DMS79 treated with DMSO at 0.1 percent for 48 hours (cell line): ENCODE measurements around the gene SCAP.

Experiments
- DNase-seq: peaks from one replicate; lab custom pipeline; 2025; lab: John Stamatoyannopoulos, UW

The SCAP gene

DNA sequence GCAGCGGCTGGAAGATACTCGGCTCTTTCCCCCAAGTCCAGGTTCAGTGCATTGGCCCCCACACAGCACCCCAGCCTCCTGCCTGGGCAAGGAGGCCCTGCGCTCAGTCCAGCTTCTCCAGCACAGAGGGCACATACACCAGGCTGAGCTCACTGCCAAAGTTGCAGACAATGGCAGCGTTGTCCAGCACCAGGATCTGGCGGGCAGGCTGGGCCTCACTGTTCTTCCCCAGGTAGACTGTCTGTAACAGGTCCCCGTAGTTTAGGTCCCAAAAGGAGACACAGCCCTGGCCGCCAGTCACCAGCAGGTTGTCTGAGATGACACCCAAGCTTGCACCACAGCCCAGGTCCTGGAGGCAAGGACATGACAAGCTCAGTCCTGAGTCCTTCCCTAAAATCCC lies 62.0 kb downstream of the SCAP start:
- no peak for DNase-seq

DNA sequence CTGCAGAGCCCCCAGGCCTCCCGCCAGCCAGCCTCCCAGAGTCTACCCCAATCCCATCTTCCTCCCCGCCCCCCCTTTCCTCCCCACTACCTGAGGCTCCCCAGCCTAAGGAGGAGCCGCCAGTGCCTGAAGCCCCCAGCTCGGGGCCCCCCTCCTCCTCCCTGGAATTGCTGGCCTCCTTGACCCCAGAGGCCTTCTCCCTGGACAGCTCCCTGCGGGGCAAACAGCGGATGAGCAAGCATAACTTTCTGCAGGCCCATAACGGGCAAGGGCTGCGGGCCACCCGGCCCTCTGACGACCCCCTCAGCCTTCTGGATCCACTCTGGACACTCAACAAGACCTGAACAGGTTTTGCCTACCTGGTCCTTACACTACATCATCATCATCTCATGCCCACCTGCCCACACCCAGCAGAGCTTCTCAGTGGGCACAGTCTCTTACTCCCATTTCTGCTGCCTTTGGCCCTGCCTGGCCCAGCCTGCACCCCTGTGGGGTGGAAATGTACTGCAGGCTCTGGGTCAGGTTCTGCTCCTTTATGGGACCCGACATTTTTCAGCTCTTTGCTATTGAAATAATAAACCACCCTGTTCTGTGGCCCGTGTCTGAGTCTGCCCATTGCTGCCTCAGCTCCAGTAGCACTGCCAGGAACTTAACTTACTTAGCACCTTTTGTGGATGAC lies 62.8 kb downstream of the SCAP start:
- DNase-seq: no peak

- DNase-seq: no peak
These were observed 63.3 kb downstream of the SCAP start for GRCh38 chr3:47412453-47412756.

DNA sequence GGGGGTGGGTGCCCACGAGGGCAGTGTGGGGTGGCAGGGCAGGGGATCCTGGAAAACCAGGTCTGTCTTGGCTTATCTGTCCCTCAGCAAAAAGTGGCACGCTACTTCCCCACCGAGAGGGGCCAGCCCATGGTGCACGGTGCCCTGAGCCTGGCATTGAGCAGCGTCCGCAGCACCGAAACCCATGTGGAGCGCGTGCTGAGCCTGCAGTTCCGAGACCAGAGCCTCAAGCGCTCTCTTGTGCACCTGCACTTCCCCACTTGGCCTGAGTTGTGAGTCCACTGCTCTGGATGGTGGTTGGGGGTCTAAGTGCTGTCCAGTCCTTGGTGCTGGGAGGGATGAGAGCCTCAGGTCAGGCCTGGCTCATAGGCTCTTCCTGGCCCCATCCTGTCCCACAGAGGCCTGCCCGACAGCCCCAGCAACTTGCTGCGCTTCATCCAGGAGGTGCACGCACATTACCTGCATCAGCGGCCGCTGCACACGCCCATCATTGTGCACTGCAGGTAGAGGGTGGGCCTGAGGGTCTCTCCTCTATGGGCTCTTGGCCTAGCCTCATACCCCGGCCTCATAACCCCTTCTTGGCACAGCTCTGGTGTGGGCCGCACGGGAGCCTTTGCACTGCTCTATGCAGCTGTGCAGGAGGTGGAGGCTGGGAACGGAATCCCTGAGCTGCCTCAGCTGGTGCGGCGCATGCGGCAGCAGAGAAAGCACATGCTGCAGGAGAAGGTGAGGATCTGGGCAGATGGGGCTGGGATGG lies 63.9 kb downstream of the SCAP start:
- DNase-seq: no peak

GRCh38 chr3:47410801-47411646 lies 64.7 kb downstream of the SCAP start:
- DNase-seq: no peak

DNA sequence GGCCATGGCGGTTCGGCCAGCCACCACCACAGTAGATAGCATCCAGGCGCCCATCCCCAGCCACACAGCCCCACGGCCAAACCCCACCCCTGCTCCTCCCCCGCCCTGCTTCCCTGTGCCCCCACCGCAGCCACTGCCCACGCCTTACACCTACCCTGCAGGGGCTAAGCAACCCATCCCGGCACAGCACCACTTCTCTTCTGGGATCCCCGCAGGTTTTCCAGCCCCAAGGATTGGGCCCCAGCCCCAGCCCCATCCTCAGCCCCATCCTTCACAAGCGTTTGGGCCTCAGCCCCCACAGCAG lies 65.4 kb downstream of the SCAP start:
- DNase-seq: no peak

DNA sequence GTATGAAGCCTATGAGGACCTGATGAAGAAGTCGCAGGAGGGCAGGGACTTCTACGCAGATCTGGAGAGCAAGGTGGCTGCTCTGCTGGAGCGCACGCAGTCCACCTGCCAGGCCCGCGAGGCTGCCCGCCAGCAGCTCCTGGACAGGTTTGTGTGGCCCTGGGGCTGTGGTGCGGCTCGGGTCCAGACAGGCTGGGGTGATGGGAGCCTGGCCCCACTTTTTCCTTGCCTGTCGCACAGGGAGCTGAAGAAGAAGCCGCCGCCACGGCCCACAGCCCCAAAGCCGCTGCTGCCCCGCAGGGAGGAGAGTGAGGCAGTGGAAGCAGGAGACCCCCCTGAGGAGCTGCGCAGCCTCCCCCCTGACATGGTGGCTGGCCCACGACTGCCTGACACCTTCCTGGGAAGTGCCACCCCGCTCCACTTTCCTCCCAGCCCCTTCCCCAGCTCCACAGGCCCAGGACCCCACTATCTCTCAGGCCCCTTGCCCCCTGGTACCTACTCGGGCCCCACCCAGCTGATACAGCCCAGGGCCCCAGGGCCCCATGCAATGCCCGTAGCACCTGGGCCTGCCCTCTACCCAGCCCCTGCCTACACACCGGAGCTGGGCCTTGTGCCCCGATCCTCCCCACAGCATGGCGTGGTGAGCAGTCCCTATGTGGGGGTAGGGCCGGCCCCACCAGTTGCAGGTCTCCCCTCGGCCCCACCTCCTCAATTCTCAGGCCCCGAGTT lies 65.9 kb downstream of the SCAP start:
- no peak for DNase-seq

DNA sequence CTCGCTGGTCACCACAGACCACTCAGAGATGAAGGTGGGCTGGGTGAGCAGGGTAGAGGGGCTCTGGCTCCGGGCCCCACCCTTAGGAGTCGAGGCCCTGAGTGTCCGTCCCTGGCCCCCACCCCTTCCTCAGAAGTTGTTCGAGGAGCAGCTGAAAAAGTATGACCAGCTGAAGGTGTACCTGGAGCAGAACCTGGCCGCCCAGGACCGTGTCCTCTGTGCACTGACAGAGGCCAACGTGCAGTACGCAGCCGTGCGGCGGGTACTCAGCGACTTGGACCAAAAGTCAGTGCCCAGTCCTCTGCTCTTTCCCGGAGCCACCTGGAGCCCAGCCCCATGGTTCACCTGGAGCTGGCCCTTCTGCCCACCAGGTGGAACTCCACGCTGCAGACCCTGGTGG lies 66.5 kb downstream of the SCAP start:
- DNase-seq: no peak

- no peak for DNase-seq
These were observed 66.9 kb downstream of the SCAP start for GRCh38 chr3:47408839-47409229.

GRCh38 chr3:47407896-47408838 lies 67.6 kb downstream of the SCAP start:
- DNase-seq: no peak

GRCh38 chr3:47407237-47407636 lies 68.5 kb downstream of the SCAP start:
- no peak for DNase-seq

GRCh38 chr3:47406762-47407149 lies 69.0 kb downstream of the SCAP start:
- DNase-seq: no peak

- DNase-seq: no peak
These were observed 69.7 kb downstream of the SCAP start for GRCh38 chr3:47405820-47406761.

DNA sequence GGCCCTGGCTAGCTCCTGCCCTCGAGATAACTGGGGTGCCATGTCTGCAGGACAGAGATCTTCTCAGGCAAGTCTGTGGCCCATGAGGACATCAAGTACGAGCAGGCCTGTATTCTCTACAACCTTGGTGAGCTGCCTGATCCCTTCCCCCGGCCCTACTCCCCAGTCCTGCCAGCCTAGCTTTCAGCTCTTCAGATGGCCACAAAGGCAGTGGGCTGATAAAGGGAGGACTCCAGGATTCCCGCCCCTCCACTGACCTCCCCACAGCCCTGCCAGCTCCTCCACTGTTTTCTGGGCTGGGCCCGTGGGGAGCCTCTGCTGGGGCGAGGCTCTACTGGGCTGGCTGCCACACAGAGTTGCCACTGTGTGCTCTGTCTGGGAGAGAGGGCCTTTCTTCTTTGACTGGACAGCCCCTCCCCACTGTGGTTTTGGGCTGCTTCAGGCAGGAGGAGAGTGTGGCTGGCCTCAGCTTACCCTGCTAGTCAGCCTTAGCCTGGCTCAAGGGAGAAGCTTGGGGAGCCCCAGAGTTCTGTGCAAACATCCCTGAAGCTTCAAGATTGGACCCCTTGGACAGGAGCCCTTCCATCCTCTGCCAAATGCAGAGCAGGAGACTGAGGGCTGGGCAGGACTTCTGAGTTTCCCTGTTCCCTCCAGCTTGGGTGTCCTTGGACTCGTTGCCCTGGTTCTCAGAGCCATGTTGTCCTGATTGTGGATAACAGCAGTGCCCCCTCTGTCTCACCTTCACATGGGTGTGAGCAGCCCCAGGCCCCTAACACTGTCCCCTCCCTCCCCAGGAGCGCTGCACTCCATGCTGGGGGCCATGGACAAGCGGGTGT lies 70.6 kb downstream of the SCAP start:
- DNase-seq: no peak

DNA sequence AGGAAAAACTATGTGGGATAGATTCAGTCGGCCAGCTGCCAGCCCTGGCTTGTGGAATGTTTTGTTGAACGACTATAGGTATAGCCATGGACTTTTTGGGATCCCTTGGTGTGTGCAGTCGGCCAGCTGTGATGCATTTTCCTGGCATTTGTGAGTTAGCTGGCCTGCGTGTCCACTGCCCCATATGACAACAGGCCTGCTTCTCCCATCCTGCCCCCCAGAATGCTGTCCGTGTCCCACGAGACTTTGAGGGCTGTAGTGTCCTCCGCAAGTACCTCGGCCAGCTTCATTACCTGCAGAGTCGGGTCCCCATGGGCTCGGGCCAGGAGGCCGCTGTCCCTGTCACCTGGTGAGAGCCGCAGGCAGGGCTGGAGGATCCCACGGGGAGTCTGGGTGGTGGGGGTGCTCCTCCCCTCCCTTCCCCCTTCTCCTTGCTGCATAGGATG lies 71.3 kb downstream of the SCAP start:
- no peak for DNase-seq

DNA sequence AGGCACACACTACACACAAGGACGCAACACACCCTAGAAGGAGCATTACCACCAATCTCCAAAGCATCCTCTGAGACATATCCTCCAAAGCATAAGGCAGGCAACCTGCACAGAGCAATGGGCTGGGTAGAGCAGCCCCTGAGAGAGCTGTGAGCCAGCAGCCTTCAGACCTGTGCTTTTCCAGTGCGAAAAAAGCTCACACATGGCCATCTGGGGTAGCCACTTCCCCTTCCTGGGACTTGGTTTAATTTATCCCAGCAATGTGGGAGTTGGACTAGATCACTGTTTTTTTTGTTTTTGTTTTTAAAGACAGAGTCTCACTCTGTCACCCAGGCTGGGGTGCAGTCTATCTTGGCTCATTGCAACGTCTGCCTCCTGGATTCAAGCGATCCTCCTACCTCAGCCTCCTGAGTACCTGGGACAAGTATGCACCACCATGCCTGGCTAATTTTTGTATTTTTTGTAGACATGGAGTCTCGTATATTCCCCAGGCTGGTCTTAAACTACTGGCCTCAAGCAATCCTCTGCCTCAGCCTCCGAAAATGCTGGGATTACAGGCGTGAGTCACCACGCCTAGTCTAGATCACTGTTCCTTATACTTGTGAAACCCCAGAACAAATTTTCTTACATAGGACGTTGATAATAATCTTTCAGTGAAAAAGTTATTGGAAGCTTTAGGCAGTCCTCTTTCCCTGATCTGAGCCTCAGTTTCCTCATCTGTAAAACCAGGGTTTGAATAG lies 76.0 kb downstream of the SCAP start:
- DNase-seq: no peak

GRCh38 chr3:47399016-47399415 lies 76.7 kb downstream of the SCAP start:
- DNase-seq: no peak

GRCh38 chr3:47398228-47398627 lies 77.5 kb downstream of the SCAP start:
- no peak for DNase-seq

DNA sequence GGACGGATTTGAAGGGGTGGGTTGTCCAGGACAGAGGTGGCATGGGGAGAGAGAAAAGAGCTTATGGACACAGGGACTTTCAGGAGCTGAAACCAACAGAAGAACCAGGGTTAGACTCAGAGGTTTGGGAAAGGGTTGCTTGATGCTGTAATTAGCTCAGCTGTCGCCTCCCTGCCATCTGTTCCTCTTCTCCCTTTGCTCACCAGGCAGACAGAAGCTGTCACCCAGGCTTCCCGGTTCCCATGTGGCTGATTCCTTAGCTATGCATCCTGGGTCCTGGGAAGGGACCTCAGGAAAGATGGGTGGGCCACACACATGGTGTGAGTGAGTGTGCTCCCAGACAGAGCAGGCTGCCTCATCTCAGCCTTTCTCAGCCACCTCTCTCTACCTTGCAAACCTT lies 80.9 kb downstream of the SCAP start:
- DNase-seq: no peak
